Body of pancreas (tissue), 4 donors: ENCODE data around the gene COL27A1.

ENCODE experiments used
- POLR2A ChIP-seq, 3 donors: fragments of 450-650 bp; IDR thresholded peaks; one replicate each; pipeline ENCODE4 v1.6.1; 2016; ENCODE audit warnings: antibody characterized with exemption in 3 of 3, mild to moderate bottlenecking in 2 of 3
- TF ChIP-seq, protein P1 (sequence below), 7 experiments: fragments of 450-650 bp in 4 of 7; fragments of 200-600 bp in 3 of 7; sonication (generic) in 3 of 7; IDR thresholded peaks; one replicate each; pipeline ENCODE4 v1.5.1; 2016 to 2019; ENCODE audit warnings: antibody characterized with exemption in 7 of 7

DNA sequence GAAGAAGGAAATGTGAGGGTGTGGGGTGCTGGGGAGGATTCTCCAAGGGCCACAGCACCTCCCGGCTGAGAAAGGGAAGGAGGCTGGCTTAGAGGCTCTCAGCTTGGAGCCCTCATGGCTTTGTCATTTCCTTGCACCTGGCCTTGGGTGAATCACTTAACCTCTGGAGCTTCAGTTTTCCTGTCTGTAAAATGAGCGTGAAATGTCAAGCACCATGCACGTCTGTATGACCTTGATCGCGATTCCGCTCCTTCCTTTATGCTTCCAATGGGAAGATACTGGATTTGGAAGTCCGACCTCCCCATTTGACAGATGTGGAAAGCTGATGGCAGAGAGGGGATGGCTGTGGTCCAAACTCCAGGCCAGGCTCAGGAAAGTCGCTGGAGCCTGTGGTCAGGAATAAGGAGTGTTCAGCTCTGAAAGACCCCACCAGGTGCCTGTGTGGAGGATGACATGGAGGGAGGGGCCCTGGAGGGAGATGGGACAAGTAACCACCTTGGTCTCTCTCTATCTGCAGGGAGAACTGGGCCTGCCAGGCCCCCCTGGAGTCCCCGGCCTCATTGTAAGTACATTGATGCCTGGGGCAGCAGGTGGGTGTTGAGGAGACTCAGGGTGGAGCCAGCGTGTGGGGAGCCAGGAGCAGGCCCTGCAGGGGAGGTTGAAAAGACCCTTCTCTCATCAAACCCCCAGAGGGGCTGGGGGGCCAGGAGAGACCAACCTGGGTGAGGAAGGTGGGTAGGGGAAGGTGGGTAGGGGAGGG, 66.5 kb downstream of the COL27A1 start:
- TF ChIP-seq, protein P1, sequence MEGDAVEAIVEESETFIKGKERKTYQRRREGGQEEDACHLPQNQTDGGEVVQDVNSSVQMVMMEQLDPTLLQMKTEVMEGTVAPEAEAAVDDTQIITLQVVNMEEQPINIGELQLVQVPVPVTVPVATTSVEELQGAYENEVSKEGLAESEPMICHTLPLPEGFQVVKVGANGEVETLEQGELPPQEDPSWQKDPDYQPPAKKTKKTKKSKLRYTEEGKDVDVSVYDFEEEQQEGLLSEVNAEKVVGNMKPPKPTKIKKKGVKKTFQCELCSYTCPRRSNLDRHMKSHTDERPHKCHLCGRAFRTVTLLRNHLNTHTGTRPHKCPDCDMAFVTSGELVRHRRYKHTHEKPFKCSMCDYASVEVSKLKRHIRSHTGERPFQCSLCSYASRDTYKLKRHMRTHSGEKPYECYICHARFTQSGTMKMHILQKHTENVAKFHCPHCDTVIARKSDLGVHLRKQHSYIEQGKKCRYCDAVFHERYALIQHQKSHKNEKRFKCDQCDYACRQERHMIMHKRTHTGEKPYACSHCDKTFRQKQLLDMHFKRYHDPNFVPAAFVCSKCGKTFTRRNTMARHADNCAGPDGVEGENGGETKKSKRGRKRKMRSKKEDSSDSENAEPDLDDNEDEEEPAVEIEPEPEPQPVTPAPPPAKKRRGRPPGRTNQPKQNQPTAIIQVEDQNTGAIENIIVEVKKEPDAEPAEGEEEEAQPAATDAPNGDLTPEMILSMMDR (IDR thresholded peaks at IDR 0.05) = no peak
- TF ChIP-seq POLR2A (IDR thresholded peaks at IDR 0.05) = no peak
